Glutamatergic neuron (in vitro differentiated cells): Measurements from ENCODE around the gene KRT5. TPM values are rescaled to one million over a fixed set of nuclear protein-coding genes. Genes with fewer than 3 reads are reported as not detected.

Experiments used
- DNase-seq: peaks from one replicate; pipeline ENCODE4 v3.0.0; 2022
- H3K27ac Mint-ChIP-seq: one replicate; pipeline ENCODE4 v1.8.0; 2020; ENCODE audit warnings: mild to moderate bottlenecking, mixed read lengths, inconsistent platforms; ENCODE audit not compliant: unreplicated experiment
- H3K27me3 Mint-ChIP-seq: one replicate; pipeline ENCODE4 v1.8.0; 2020; ENCODE audit warnings: mild to moderate bottlenecking, moderate library complexity, mixed read lengths, inconsistent platforms; ENCODE audit not compliant: unreplicated experiment
- H3K36me3 Mint-ChIP-seq: one replicate; pipeline ENCODE4 v1.8.0; 2020; ENCODE audit warnings: mild to moderate bottlenecking, mixed read lengths, inconsistent platforms; ENCODE audit not compliant: unreplicated experiment
- H3K4me1 Mint-ChIP-seq: one replicate; pipeline ENCODE4 v1.8.0; 2020; ENCODE audit warnings: mild to moderate bottlenecking, low read depth, mixed read lengths, inconsistent platforms; ENCODE audit not compliant: unreplicated experiment
- H3K4me3 Mint-ChIP-seq: one replicate; pipeline ENCODE4 v1.8.0; 2020; ENCODE audit warnings: mild to moderate bottlenecking, mixed read lengths, inconsistent platforms; ENCODE audit not compliant: unreplicated experiment
- H3K9me3 Mint-ChIP-seq: one replicate; pipeline ENCODE4 v1.8.0; 2020; ENCODE audit warnings: mild to moderate bottlenecking, moderate library complexity, mixed read lengths, inconsistent platforms; ENCODE audit not compliant: unreplicated experiment
- CTCF ChIP-seq: fragments of 200-600 bp; sonication (generic); IDR thresholded peaks from one replicate; pipeline ENCODE4 v1.5.0; 2021; ENCODE audit not compliant: partially characterized antibody, unreplicated experiment
- long read RNA-seq: library from polyadenylated mRNA; unstranded; transcript quantifications from one replicate; pipeline ENCODE4 v2.0.0, GENCODE V29; 2020; ENCODE audit not compliant: unreplicated experiment
- total RNA-seq: library from RNA; stranded (reverse); fragmentation: NEBNext Ultra II Directional; extraction: Animal tissue kit (Norgen Biotek cat#: 25700); gene quantifications from one replicate; pipeline ENCODE4 v1.2.1, GENCODE V29; 2021; ENCODE audit not compliant: unreplicated experiment

Gene KRT5
- total RNA-seq, result not detected
- long read RNA-seq, result 0 reads

DNA sequence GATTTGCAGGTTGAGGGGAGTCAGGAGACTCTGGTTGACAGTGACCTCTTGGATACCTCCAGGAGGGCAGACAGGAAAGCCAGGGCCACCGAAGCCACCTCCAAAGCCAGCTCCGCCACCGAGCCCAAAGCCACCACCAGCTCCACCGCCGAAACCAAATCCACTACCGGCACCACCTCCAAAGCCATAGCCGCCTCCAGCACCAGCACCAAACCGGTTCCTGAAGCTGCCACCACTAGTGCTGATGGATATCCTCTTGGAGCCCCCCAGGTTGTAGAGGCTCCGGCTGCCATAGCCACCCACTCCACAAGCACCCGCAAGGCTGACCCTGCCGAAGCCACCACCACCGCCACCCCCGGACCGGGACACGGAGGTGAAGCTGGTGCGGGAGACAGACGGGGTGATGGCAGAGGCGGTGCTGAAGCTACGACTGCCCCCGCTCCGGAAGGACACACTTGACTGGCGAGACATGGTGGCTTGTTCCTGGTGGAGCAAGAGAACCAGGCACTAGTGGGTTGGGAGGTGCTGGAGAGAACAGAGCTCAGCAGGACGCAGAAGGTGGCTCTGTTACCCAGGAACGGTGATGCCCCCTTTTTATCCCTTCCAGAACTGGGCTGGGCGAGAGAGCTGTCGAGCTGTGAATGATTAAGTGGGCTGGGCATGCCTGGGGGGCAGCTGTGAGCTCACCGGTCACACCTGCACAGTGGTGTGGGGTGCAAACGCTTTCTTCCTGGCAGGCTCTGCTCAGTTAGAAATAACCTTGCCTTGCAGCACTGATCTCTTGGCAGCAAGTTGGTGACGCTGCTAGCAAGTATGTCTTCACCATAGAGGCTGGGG, at the start of gene KRT5:
Gene KRT5 (minus strand): TSS at position 569 of the 837 bp plus-strand sequence. CDS start 98 bp downstream, at position 471.
- peaks cover 2% of the 10 kb centered on the region for H3K27me3 Mint-ChIP-seq
- no peak within 1 kb of the TSS for H3K4me3 Mint-ChIP-seq
- peaks cover 8% of the 10 kb centered on the region for H3K36me3 Mint-ChIP-seq
- TF ChIP-seq CTCF, result no peak
- H3K27ac Mint-ChIP-seq, result no peak within 1 kb of the TSS
- H3K4me1 Mint-ChIP-seq, result no peaks in the 10 kb centered on the region
- H3K9me3 Mint-ChIP-seq, result peaks cover 3% of the 10 kb centered on the region
- no peak for DNase-seq

GRCh38 chr12:52568111-52568510, 47.9 kb upstream of the KRT5 start:
- DNase-seq, result no peak
- Mint-ChIP-seq H3K36me3 (no peaks in the 10 kb centered on the region), H3K27ac (no peak overlapping the region), H3K4me1 (peaks cover 4% of the 10 kb centered on the region), H3K27me3 (peaks cover 7% of the 10 kb centered on the region), H3K4me3 (no peak overlapping the region), H3K9me3 (peaks cover 4% of the 10 kb centered on the region)
- no peak for TF ChIP-seq CTCF

- Mint-ChIP-seq H3K4me3 (no peak overlapping the region), H3K9me3 (peaks cover 4% of the 10 kb centered on the region), H3K27me3 (peaks cover 6% of the 10 kb centered on the region), H3K27ac (no peak overlapping the region), H3K4me1 (peaks cover 4% of the 10 kb centered on the region), H3K36me3 (no peaks in the 10 kb centered on the region)
- DNase-seq, result peak; percentile 39
- no peak for TF ChIP-seq CTCF
Measured at GRCh38 chr12:52566847-52567291, 46.7 kb upstream of the KRT5 start.

DNA sequence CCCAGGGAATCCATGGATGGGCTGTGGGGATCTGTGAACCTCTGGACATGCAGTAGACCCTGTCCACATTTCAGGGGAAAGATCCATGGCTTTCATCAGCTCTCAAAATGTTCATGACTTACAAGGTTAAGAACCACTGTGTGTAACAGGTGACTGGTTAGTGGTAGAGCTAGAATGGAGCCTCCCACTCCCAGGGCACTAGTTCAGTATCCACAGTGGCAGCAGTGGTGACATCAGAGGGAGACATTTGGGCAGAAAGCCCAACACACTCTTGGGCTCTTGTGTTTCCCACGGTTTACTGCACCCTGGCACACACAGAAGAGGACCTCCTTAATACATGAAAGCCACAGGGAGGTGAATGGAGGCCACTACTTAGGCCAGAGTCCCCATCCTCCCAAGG, 44.4 kb upstream of the KRT5 start:
- no peak for TF ChIP-seq CTCF
- H3K4me3 Mint-ChIP-seq, result no peak overlapping the region
- H3K4me1 Mint-ChIP-seq, result peaks cover 4% of the 10 kb centered on the region
- DNase-seq, result no peak
- H3K9me3 Mint-ChIP-seq, result peaks cover 4% of the 10 kb centered on the region
- H3K27me3 Mint-ChIP-seq, result peaks cover 10% of the 10 kb centered on the region
- no peak overlapping the region for H3K27ac Mint-ChIP-seq
- H3K36me3 Mint-ChIP-seq, result no peaks in the 10 kb centered on the region

- H3K4me3 Mint-ChIP-seq, result no peak overlapping the region
- no peak overlapping the region for H3K27ac Mint-ChIP-seq
- peaks cover 18% of the 10 kb centered on the region for H3K27me3 Mint-ChIP-seq
- TF ChIP-seq CTCF, result peak; percentile 36
- DNase-seq, result no peak
- H3K9me3 Mint-ChIP-seq, result peaks cover 1% of the 10 kb centered on the region
- no peaks in the 10 kb centered on the region for H3K36me3 Mint-ChIP-seq
- peaks cover 1% of the 10 kb centered on the region for H3K4me1 Mint-ChIP-seq
Measured at GRCh38 chr12:52561880-52562449, 41.8 kb upstream of the KRT5 start.
